Hematopoietic multipotent progenitor cell treated with erythropoietin and hydrocortisone succinate and interleukin-3 and kit ligand, for 15 days (in vitro differentiated cells): ENCODE results near the gene YIPF6.
"Not testable (repeated sequence)": the region's sequence is repeated elsewhere in the genome, so short reads cannot be mapped to it uniquely, and the experiment has no call there.

Experiments
- DNase-seq: peaks from one replicate; pipeline ENCODE4 v3.0.0-alpha.2; 2015; ENCODE audit warnings: low spot score

The YIPF6 gene

GRCh38 chrX:68506649-68507048 lies 7.8 kb downstream of the YIPF6 start:
- no peak for DNase-seq

GRCh38 chrX:68508799-68509198 lies 9.9 kb downstream of the YIPF6 start:
- no peak for DNase-seq

GRCh38 chrX:68511255-68511654 lies 12.4 kb downstream of the YIPF6 start:
- DNase-seq = peak; percentile 61

GRCh38 chrX:68524680-68525079 lies 25.8 kb downstream of the YIPF6 start:
- DNase-seq = not testable (repeated sequence)

GRCh38 chrX:68532831-68533533 lies 34.1 kb downstream of the YIPF6 start:
- DNase-seq = no peak

GRCh38 chrX:68533656-68534055 lies 34.8 kb downstream of the YIPF6 start:
- DNase-seq = no peak

GRCh38 chrX:68534691-68535090 lies 35.8 kb downstream of the YIPF6 start:
- DNase-seq = no peak

- DNase-seq = no peak
These were observed 37.6 kb downstream of the YIPF6 start for GRCh38 chrX:68536429-68536828.

GRCh38 chrX:68536884-68537283 lies 38.0 kb downstream of the YIPF6 start:
- no peak for DNase-seq

- DNase-seq = no peak
These were observed 51.3 kb downstream of the YIPF6 start for GRCh38 chrX:68550193-68550592.

- no peak for DNase-seq
These were observed 57.2 kb downstream of the YIPF6 start for GRCh38 chrX:68556036-68556435.

GRCh38 chrX:68557126-68557525 lies 58.3 kb downstream of the YIPF6 start:
- not testable (repeated sequence) for DNase-seq

- DNase-seq = not testable (repeated sequence)
These were observed 61.1 kb downstream of the YIPF6 start for GRCh38 chrX:68559905-68560304.

- DNase-seq = no peak
These were observed 69.3 kb downstream of the YIPF6 start for GRCh38 chrX:68568136-68568535.

GRCh38 chrX:68570598-68570997 lies 71.7 kb downstream of the YIPF6 start:
- no peak for DNase-seq

GRCh38 chrX:68571292-68571609 lies 72.4 kb downstream of the YIPF6 start:
- no peak for DNase-seq

- DNase-seq = peak; percentile 32
These were observed 72.9 kb downstream of the YIPF6 start for GRCh38 chrX:68571610-68572311.

- DNase-seq = no peak
These were observed 75.4 kb downstream of the YIPF6 start for GRCh38 chrX:68574240-68574639.

GRCh38 chrX:68579810-68580209 lies 81.0 kb downstream of the YIPF6 start:
- no peak for DNase-seq

GRCh38 chrX:68584221-68584620 lies 85.4 kb downstream of the YIPF6 start:
- DNase-seq = no peak
